ENCODE results near the gene ARHGDIB.

DNA sequence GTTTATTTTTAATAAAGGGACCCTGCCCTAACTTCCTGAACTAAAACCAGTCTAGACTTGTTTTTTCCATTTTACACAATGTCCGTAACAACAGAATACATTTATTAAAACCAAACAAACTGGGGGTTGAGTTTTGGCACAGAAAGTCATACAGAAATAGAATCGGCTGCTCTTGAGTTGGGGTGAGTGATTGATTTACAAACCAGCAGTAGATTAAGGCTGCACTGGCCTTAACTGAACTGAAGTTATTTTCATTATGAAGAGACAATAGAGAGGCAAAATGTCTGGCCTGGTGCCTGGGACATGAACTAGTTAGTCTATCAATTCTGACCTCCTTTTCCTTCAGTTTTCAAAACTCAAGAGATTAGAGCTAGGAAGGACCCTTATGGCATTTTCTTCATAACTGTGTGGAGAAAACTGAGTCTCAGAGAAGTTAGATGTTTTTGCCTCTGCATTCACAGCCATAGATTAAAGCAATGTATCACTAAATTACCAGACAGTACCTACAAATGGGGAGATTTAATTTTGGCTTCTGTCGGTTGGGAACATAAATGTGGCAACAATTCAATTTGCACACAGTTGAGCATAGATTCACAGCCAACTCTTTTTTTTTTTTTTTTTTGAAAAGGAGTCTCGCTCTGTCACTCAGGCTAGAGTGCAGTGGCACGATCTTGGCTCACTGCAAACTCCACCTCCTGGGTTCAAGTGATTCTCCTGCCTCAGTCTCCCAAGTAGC lies 56.0 kb downstream of the ARHGDIB start:
- no peak for TF ChIP-seq EP300 (IDR thresholded peaks at IDR 0.05)
- TF ChIP-seq POLR2A (IDR thresholded peaks at IDR 0.05): no peak
